ENCODE results near the gene HOXA9.

HOXA9 gene

DNA sequence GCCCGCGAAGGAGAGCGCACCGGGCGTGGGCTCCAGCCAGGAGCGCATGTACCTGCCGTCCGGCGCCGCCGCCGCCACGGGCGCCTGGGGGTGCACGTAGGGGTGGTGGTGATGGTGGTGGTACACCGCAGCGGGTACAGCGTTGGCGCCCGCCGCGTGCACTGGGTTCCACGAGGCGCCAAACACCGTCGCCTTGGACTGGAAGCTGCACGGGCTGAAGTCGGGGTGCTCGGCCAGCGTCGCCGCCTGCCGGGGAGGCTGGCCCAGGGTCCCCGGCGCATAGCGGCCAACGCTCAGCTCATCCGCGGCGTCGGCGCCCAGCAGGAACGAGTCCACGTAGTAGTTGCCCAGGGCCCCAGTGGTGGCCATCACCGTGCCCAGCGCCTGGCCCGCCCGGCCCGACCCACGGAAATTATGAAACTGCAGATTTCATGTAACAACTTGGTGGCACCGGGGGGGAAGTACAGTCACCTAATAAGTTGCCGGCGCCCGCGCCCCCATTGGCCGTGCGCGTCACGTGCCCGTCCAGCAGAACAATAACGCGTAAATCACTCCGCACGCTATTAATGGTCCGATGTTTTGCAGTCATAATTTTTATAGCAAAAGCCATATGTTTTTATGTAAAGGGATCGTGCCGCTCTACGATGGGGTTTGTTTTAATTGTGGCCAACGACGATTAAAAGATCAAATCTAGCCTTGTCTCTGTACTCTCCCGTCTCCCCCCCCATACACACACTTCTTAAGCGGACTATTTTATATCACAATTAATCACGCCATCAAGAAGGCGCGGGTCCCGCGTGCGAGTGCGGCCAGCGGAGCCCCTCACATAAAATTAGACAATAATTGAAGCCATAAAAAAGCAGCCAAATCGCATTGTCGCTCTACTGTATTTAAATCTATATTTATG is at the start of gene HOXA9:
Gene HOXA9 (minus strand): TSS at position 449 of the 907 bp plus-strand sequence. CDS start 80 bp downstream, at position 369.
- no peak for DNase-seq (ENCODE audit: low read depth, low spot score)

DNA sequence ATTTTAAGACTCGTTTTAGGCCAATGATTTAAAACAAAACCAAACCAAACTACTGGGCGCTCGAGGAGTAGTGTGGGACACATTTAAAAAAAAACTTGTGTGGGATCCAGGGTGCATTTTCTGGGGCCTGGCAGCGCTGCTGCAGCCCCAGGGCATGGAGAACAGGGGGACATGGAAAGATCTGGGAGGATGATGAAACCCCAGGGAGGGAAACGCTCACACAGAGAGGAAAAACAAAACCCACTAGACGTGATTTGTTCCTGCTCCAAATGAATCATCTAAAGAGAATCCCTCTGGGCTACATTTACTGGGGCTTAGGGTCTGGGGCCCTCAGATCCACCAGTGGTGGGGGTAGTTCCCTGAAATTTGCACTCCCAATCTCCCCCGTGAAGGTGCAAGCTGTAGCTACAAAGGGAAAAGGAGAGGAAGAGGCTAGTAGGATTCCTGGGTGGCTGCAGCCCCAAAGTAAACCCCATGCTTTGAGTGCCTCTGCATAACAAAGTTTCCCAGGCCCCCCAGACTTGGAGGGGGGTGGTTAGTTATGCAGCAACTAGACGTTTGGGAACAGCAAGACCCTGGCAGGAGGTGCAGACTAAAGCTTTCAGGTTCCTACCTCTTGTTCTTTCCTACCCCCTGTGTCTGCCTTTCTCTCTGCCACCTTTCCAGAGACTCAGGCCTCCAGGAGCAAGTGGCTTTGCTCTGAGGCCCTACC is 49.1 kb upstream of the HOXA9 start:
- no peak for DNase-seq (ENCODE audit: low read depth, low spot score)

DNA sequence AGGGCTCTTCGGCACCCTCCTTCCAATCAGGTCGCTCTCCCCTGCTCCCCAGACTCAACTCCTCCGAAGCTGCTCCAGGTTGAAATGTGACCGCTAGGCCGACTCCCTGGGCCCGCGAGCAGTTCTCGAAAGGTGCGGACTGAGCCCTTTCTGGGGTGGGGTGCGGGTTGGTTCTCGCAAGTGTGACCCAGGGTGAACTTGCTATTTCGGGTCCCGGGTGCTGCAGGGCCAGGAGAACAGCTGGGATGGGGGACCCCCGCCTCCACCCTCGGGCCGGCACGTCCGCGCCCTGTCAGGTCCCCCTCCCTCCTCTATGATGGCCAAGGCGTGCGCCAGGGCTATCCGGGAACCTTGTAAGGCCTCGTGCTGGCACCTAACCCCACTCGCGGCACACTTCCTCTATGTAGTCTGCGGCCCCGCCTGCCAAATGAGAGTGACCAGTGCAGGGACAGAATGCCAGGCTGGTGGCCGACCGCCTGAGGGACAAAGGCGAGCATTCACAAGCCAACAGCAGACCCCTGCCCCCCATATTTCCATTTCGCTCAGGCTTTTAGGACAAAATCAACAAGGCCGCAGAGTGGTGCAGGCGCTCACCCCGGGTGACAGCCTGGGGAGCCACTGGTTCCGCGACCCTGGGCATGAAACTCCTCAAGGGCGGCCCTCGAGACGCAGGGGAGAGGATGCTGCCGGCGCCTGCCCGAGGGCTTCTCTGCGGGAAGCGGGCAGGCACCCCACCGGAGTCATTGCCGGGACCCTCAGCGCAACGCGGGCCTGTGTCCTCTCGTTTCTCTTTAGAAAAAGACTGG is 48.3 kb upstream of the HOXA9 start:
- DNase-seq (ENCODE audit: low read depth, low spot score): no peak

DNA sequence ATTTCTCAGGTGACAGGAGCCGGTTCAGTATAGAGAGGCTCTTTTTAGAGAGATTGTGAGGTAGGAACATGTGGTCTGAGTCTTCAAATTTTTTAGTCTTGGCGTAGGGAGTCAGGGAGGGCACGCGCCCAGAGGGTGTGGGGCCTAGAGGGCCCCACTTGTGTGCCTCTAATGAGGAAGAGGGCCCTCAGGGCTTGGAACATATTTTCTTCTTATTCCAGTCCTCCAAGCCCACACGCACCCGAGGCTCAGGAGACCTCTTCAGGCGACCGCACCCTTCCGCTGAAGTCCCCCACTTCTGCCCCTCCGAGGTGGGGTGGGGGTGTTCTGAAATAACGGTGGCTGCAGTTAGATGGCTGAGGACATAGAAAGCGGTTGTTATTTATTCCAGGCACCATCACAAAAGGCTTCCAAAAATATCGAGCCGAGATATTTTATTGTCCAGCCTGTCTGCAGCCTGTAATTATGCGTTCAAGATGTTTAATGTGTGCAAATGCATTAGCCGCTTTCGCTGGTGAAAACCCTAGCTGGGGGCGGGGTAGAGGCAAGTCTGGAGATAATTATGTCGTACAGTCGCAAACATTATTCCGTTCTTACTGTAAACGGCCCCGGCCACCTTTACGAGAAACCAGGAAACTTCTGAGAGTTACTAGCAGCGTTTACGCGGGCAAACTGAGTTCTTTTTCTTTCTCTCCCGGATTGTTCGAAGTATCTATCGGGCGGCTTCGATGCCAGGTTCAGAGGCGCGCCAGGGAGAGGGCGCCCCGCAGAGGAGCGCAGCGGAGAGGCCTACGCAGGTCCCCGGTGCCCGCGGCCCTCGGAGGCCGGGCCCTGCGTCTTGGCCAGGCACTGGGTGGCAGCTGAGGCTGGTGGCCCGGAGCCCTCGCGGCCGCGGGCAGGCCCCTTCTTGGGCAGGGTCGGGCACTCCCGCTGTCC is 47.4 kb upstream of the HOXA9 start:
- DNase-seq (ENCODE audit: low read depth, low spot score): no peak

DNA sequence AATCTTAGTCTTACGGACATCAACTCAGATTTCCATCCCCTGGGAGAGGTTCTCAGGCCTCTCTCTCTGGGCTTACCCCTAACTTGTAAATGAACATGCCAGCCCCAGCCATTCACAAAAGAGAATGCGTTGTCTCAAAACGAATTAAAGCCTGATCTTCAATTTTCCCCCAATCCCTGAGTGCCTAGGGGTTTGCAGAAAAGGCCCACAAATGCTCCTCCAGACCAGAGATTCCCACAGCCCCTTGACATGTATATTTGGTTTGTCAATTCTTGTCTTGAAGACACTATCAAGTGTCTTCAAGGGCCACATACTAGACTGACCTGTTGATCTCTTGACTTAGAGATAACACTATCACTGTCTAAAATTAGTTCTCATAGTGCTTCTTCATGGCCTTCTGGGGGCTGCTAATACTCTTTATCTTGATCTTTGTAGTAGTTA is 46.4 kb upstream of the HOXA9 start:
- DNase-seq (ENCODE audit: low read depth, low spot score): no peak

DNA sequence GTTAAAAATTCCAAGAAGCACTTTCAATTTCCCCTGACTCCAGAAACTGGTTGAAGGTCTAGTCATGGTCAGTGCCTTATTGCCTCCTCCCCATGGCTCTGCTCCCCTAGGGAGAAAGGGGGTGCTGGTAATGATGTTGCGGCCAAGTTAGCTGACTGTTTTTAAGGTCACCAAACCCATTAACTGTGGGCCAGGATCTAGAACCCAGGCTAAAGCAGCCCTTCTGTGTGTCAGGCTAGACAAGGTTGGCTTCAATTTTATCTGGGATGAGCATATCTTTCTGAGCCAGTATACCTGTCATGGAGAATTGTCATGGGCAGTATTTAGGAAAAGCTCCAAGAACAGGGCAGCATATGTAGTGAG is 45.7 kb upstream of the HOXA9 start:
- DNase-seq (ENCODE audit: low read depth, low spot score): no peak

DNA sequence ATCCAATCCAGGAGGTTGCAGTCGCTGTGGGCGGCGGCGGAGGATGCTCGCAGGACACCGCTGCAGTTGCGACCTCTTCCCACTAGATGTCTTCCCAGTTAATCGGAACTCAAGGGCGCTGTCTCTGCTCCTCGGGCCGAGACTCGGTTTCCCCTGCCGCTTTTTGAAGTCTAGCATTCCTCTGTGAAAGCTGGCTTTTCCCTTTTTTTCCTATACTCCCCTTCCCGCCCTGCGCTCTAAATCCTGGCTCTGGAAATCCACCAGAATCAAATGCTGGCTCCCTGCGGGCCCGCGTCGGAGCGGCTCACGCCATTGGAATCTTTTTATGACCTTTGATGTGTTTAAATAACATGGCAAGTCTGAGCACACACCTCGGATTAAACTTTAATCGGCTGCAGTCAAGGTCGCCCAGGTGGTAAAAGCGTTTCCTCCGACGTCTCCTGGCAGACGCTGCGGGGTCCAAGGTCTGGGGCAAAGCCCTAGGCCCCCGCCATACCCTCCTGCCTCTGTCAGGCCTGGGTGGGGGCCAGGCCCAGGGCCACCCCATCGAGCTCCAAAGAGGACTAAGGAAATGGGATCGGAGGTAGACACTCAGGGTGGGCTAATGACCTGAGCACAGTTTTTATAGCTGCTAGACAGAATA is 45.2 kb upstream of the HOXA9 start:
- DNase-seq (ENCODE audit: low read depth, low spot score): no peak

DNA sequence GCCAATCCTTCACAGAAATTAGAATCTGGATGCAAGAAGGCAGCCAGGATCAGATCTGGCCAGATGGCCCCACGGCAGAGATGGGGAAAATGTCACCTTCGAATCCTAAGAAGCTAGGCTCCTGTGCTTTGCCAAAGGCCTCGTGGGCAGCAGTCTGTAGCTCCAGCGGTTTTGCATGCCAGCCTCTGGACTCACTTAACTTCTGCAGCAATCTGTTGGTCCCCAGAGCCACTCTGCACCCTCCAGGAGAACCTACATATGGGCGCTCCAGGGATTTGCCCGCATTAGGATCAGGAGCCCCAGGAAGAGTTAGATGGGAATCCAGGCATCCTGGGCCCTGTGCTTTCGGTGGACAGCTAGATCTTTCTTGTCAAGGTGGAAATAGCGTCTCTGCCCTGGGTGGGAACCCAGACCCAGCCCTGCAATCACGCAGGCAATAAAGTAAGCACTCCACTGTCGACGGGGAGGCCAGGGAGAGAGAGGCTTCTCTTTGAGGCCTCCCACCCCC is 44.6 kb upstream of the HOXA9 start:
- DNase-seq (ENCODE audit: low read depth, low spot score): no peak

DNA sequence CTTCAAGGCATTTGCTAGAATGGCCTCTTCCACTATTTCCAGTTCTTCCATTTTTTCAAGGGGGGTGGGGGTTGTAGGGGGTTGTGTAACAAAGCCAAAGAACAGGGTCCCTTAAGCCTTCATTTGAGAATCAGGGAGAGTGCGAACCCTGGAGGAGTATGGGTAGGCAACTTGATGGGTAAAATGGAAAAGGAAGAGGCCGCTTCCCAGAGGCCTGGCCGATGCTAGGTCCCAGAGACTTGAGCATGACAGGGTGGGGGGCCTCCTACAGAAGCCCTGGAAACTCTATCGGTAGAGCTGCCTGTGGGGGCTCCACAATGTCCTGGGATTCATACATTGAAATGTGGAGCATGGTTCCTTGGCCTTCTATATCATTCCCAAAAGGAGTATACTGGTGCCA is 43.7 kb upstream of the HOXA9 start:
- DNase-seq (ENCODE audit: low read depth, low spot score): no peak

DNA sequence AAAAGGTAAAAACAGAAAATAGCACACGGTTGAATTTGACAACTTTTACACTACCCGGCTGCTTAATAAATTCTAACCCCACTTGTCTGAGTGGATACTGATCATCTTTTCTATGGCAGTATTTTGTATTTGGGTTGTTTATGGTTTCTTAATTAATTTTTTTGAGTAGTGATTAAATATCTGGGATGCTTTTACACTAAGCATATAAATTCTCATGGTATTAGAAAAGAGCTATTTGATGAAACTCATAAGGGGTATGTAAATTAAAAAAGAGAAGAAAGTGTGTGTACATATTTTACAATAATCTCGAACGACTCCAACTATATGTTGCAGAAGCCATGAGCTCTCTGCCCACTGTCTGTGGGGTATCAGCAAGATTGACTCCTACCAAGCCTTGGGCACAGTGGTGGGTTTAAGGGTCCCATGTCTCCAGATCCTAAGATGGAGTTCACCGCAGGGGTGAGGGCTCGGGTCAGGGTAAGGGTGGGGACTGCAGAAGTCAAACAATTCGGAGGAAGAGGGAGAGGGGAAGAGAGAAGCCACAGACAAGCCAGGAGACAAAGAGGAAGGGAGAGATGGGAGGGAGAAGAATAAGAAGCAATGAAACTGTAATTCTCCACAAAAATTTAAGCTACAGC is 42.1 kb upstream of the HOXA9 start:
- no peak for DNase-seq (ENCODE audit: low read depth, low spot score)

DNA sequence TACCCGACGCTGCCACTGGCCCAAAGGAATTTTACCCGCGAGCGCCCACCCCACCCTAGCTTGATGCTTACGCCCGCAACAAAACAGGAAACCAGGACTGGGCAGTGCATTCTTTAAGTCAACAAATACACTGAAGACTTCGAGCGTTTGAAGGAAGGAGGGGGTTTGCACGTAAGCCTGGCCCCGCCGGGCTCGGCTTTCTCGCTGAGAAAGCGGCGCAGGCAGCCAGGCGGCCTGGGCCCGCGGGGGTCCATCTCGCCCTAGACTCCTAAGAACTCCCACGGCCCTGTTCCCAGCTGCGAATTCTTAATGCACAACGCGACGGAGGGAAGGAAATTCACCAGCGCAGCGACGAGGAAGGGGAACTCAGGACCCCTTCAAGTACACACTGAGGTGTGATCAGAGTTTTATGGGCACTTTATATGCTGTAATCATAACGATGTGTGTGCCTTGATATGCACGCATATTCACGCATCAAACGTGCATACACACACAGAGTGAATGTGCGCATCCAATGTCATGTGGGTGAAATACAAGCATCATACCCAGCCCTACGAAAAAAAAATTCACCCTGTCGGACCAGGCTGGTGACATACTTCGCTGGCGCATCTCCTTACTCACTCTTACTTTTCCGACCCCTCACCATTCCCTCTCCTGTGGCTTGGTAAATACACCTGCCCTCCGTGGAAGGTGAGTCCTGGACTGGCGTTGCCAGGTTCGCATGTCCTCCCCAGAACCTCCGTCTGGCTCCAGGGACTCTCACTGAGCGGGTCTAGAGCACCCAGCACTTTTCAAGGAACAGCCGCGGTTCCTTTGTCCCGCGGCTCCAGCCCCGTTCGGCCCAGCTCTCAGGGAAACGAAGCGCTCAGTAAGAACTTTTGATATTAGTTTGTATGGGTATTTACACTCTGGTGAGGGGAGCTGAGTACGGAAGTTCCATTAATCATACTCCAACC is 40.3 kb upstream of the HOXA9 start:
- no peak for DNase-seq (ENCODE audit: low read depth, low spot score)

DNA sequence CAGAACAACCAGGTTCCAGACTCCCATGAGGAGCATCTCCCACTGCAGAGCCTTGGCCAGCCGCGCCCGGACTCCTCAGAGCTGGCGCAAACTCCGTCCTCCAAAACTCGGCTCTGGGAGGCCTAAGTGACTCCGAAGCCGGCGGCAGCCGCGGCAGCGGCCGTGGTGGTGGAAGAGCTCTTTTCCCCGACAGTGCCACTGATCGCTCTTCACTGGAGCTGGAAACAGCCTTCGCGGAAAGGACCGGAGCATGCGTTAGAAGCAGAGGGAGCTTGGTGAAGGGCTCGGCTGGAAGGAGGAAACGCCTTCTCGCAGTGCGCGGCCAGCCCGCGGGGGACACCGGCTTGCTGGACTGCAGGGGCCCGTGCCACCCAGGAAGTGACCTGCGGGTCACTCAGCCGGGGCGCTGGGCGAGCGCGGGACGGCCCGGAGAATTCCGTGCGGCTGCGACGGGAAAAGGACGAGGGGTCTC is 39.5 kb upstream of the HOXA9 start:
- DNase-seq (ENCODE audit: low read depth, low spot score): no peak

DNA sequence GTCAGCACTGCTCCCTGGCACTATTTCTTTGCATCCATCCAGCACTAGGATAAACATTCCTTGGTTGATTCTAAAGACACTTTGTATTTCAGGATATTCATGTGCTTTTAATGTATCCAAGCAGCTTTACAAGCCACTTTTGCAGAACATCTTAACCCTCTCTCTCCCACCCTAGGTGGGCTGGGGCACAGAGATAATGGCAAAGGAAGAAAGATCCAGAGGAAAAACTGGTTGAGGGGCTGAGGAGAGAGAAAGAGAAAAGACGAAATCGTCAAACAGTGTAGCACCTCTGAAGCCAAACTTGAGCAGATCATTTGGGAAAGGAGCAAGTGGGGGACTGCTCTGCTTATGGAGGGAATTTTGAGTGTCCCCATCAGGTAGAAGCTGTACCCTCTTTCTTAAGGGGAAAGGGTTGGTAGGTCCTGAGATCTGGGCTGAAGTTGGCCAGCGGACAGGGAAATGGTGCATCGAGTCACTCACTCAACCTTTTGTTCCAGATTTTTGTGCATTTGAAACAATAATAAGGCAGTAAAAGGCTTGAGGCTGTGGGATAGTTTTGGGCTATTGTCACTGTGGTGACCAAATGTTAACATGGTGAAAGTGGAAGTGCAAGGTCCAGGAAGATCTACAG is 38.7 kb upstream of the HOXA9 start:
- DNase-seq (ENCODE audit: low read depth, low spot score): no peak

DNA sequence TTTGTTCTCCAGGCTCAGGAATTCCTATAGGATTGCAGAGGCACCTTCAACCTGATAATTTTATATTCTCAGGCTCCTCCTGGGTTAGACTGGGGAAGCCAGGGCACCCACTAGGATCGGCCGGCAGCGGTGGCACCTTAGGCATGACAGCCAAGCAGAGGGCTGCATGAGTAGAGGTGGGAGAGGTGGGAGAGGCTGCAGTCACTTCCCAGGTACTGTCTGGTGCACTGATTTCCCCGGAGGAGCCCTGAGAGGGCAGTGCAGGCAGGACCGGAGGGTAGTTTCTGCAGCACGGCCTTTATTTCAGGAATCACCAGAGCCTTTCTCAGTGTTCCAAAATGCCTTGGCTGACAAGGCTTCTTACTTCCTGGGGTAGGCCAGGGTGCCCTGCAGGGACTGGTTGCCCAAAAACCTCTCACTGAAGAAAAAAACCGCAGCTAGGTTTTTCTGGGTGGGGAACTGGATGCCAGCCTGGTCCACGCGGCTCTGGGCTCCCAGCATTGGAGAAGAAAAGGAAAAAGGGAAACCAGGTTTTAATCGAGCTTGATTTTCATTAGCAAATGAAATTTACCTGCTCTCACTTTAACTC is 38.1 kb upstream of the HOXA9 start:
- no peak for DNase-seq (ENCODE audit: low read depth, low spot score)

DNA sequence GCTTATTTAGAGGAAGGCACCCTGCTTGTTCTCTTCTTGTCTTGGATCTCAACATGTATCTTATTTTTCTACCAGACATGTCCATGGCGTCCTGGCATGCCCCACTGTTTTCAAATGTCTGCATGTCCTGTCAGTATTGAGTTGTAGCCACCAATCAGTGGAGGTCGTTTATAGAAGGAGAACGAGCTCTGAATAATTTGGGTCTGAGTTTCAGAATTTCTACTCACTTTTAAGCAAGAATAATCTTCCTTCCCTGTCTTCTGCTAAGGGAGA is 37.5 kb upstream of the HOXA9 start:
- DNase-seq (ENCODE audit: low read depth, low spot score): no peak

DNA sequence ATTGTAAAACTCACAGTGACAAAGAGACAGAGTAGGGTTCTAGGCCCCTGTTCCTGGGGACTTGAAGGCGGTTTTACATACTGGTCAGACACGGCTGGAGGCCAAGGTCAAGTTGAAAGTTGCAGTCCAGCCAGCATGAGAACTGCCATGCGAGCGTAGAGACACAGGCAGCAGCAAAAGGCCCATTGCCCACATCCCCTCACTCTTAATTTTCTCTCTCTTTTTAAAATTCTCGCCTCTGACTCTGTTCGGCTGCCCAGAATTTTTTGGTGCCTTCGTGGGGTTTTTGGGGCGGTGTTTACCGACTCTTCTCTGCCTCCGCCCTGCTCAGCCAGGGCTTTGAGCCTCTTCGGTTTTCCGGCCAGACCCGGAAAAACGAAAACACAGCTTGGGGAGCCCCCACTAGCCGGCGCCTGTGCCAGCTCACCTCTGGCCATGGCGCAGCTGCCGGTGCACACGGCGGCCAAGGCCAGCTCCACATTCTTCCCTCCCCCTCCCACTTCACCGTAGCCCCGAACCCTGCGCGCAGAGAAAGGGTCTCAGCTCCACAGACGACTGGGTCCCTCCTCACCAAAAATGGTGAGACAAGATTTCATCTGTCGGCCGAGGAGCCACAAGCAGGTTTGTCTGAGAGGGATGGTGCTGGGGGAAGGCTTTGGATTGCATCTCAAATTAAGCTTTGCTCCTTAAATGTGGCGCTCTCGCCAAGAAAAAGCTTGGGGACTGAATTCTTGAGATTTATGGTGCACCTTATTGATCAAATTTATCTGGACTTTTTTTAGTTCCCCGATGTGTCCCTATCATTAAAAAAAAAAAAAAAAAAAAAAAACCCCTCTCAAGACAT is 36.9 kb upstream of the HOXA9 start:
- no peak for DNase-seq (ENCODE audit: low read depth, low spot score)

DNA sequence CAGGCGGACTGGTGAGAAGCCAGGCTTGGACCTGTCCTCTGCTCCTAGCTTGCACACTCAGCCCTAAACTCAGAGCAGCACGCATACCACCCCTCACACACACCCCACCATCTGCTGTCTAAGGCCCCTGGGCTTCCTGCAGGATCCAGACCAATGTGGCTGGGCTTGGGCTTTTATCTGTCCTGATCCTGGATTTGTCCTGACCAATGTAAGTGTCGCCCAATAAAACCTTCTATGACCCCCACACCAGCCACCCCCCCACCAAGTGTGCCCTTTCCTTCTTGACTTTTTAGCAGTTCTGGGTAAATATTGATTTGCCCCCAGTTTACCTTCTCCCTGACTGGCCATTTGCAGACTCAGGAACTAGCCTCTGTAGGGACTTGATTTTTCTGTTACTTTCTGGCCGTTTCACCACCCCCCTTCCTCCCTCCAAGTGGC is 36.3 kb upstream of the HOXA9 start:
- no peak for DNase-seq (ENCODE audit: low read depth, low spot score)
